SK-N-SH treated with all-trans-retinoic acid at 6 μM for 48 hours (cell line): ENCODE data around the gene PPP6R1.

Source experiments
- ATAC-seq: fragments of 200-7000 bp; cut with Tn5 transposase; 3 replicates; pipeline ENCODE4 v1.9.1; 2020; ENCODE audit warnings: mild to moderate bottlenecking, moderate library complexity
- ARNTL ChIP-seq: fragments of 450-650 bp; formaldehyde crosslinking; IDR thresholded peaks from 2 replicates; pipeline ENCODE4 v1.5.0; 2020; ENCODE audit warnings: low read depth, mild to moderate bottlenecking, moderate library complexity, borderline replicate concordance
- BACH2 ChIP-seq: fragments of 250-450 bp; sonication (Bioruptor Pico); IDR thresholded peaks from 2 replicates; pipeline ENCODE4 v1.9.0; 2021; ENCODE audit warnings: mild to moderate bottlenecking, borderline replicate concordance
- CREB5 ChIP-seq: fragments of 250-450 bp; sonication (Bioruptor Pico); IDR thresholded peaks from 2 replicates; pipeline ENCODE4 v1.5.1; 2020; ENCODE audit warnings: low read depth, mild to moderate bottlenecking, moderate library complexity
- CSDC2 ChIP-seq: fragments of 250-450 bp; sonication (Bioruptor Pico); IDR thresholded peaks from 2 replicates; pipeline ENCODE4 v1.5.0; 2020; ENCODE audit warnings: mild to moderate bottlenecking, moderate library complexity
- ESRRG ChIP-seq: fragments of 250-450 bp; sonication (Bioruptor Pico); IDR thresholded peaks from 2 replicates; pipeline ENCODE4 v1.6.1; 2021; ENCODE audit warnings: mild to moderate bottlenecking
- GLIS3 ChIP-seq: fragments of 250-450 bp; sonication (Bioruptor Pico); IDR thresholded peaks from 2 replicates; pipeline ENCODE4 v1.5.0; 2020; ENCODE audit warnings: mild to moderate bottlenecking, moderate library complexity
- ISL1 ChIP-seq: fragments of 250-450 bp; sonication (Bioruptor Pico); IDR thresholded peaks from 2 replicates; pipeline ENCODE4 v2.1.2; 2022; ENCODE audit warnings: mild to moderate bottlenecking, moderate library complexity
- OSR1 ChIP-seq: fragments of 250-450 bp; sonication (Bioruptor Pico); IDR thresholded peaks from 2 replicates; pipeline ENCODE4 v1.8.0; 2022; ENCODE audit warnings: moderate library complexity, mild to moderate bottlenecking, inconsistent platforms
- PPARA ChIP-seq: fragments of 250-450 bp; sonication (Bioruptor Pico); IDR thresholded peaks from 2 replicates; pipeline ENCODE4 v1.5.0; 2020; ENCODE audit warnings: mild to moderate bottlenecking, borderline replicate concordance
- RARB ChIP-seq: fragments of 250-450 bp; sonication (Bioruptor Pico); IDR thresholded peaks from 2 replicates; pipeline ENCODE4 v1.8.0; 2021; ENCODE audit warnings: mild to moderate bottlenecking, moderate library complexity
- TCF4 ChIP-seq: fragments of 250-450 bp; sonication (Bioruptor Pico); IDR thresholded peaks from 2 replicates; pipeline ENCODE4 v1.8.0; 2021; ENCODE audit warnings: mild to moderate bottlenecking, moderate library complexity, borderline replicate concordance
- TOX ChIP-seq: fragments of 250-450 bp; sonication (Bioruptor Pico); IDR thresholded peaks from 2 replicates; pipeline ENCODE4 v1.8.0; 2021; ENCODE audit warnings: mild to moderate bottlenecking, moderate library complexity, borderline replicate concordance
- ZC3H10 ChIP-seq: fragments of 250-450 bp; sonication (Bioruptor Pico); IDR thresholded peaks from 2 replicates; pipeline ENCODE4 v1.5.1; 2021; ENCODE audit warnings: mild to moderate bottlenecking, moderate library complexity
- ZFP30 ChIP-seq: fragments of 450-650 bp; formaldehyde crosslinking; IDR thresholded peaks from 2 replicates; pipeline ENCODE4 v1.5.0; 2022; ENCODE audit warnings: mild to moderate bottlenecking, moderate library complexity
- ZNF565 ChIP-seq: fragments of 450-650 bp; formaldehyde crosslinking; conservative IDR thresholded peaks from 2 replicates; pipeline ENCODE4 v1.5.0; 2020; ENCODE audit warnings: low read depth, mild to moderate bottlenecking, moderate library complexity
- ZNF70 ChIP-seq: fragments of 450-650 bp; formaldehyde crosslinking; IDR thresholded peaks from 2 replicates; pipeline ENCODE4 v1.5.0; 2020; ENCODE audit warnings: mild to moderate bottlenecking, moderate library complexity
- TF ChIP-seq, protein P1 (sequence below): fragments of 250-450 bp; sonication (Bioruptor Pico); IDR thresholded peaks from 2 replicates; pipeline ENCODE4 v1.5.0; 2020; ENCODE audit warnings: mild to moderate bottlenecking, moderate library complexity
- TF ChIP-seq, protein P2 (sequence below): fragments of 250-450 bp; sonication (Bioruptor Pico); IDR thresholded peaks from 2 replicates; pipeline ENCODE4 v1.5.1; 2021; ENCODE audit warnings: mild to moderate bottlenecking, moderate library complexity
- TF ChIP-seq, protein P3 (sequence below): fragments of 250-450 bp; sonication (Bioruptor Pico); IDR thresholded peaks from 2 replicates; pipeline ENCODE4 v1.8.0; 2021; ENCODE audit warnings: low read depth, mild to moderate bottlenecking, moderate library complexity, borderline replicate concordance

PPP6R1 gene

GRCh38 chr19:55232986-55233385 lies 25.8 kb downstream of the PPP6R1 start:
- TF ChIP-seq ZC3H10 (CRISPR knock-in tag) (no peak), TOX (no peak), ZNF565 (CRISPR knock-in tag) (no peak), ISL1 (CRISPR knock-in tag) (no peak), ARNTL (no peak), OSR1 (CRISPR knock-in tag) (no peak), ZFP30 (CRISPR knock-in tag) (no peak), ESRRG (CRISPR knock-in tag) (no peak), PPARA (CRISPR knock-in tag) (no peak), BACH2 (CRISPR knock-in tag) (no peak), TCF4 (CRISPR knock-in tag) (no peak)
- TF ChIP-seq, protein P1, sequence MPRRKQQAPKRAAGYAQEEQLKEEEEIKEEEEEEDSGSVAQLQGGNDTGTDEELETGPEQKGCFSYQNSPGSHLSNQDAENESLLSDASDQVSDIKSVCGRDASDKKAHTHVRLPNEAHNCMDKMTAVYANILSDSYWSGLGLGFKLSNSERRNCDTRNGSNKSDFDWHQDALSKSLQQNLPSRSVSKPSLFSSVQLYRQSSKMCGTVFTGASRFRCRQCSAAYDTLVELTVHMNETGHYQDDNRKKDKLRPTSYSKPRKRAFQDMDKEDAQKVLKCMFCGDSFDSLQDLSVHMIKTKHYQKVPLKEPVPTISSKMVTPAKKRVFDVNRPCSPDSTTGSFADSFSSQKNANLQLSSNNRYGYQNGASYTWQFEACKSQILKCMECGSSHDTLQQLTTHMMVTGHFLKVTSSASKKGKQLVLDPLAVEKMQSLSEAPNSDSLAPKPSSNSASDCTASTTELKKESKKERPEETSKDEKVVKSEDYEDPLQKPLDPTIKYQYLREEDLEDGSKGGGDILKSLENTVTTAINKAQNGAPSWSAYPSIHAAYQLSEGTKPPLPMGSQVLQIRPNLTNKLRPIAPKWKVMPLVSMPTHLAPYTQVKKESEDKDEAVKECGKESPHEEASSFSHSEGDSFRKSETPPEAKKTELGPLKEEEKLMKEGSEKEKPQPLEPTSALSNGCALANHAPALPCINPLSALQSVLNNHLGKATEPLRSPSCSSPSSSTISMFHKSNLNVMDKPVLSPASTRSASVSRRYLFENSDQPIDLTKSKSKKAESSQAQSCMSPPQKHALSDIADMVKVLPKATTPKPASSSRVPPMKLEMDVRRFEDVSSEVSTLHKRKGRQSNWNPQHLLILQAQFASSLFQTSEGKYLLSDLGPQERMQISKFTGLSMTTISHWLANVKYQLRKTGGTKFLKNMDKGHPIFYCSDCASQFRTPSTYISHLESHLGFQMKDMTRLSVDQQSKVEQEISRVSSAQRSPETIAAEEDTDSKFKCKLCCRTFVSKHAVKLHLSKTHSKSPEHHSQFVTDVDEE: no peak
- TF ChIP-seq, protein P2, sequence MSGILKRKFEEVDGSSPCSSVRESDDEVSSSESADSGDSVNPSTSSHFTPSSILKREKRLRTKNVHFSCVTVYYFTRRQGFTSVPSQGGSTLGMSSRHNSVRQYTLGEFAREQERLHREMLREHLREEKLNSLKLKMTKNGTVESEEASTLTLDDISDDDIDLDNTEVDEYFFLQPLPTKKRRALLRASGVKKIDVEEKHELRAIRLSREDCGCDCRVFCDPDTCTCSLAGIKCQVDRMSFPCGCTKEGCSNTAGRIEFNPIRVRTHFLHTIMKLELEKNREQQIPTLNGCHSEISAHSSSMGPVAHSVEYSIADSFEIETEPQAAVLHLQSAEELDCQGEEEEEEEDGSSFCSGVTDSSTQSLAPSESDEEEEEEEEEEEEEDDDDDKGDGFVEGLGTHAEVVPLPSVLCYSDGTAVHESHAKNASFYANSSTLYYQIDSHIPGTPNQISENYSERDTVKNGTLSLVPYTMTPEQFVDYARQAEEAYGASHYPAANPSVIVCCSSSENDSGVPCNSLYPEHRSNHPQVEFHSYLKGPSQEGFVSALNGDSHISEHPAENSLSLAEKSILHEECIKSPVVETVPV (CRISPR knock-in tag): no peak

GRCh38 chr19:55232286-55232602 lies 26.6 kb downstream of the PPP6R1 start:
- TF ChIP-seq GLIS3 (CRISPR knock-in tag) (no peak), TCF4 (CRISPR knock-in tag) (no peak), OSR1 (CRISPR knock-in tag) (no peak), RARB (CRISPR knock-in tag) (no peak), CSDC2 (no peak), CREB5 (CRISPR knock-in tag) (no peak), ZNF70 (CRISPR knock-in tag) (no peak), ARNTL (no peak), ZFP30 (CRISPR knock-in tag) (no peak), TOX (no peak)
- TF ChIP-seq, protein P3, sequence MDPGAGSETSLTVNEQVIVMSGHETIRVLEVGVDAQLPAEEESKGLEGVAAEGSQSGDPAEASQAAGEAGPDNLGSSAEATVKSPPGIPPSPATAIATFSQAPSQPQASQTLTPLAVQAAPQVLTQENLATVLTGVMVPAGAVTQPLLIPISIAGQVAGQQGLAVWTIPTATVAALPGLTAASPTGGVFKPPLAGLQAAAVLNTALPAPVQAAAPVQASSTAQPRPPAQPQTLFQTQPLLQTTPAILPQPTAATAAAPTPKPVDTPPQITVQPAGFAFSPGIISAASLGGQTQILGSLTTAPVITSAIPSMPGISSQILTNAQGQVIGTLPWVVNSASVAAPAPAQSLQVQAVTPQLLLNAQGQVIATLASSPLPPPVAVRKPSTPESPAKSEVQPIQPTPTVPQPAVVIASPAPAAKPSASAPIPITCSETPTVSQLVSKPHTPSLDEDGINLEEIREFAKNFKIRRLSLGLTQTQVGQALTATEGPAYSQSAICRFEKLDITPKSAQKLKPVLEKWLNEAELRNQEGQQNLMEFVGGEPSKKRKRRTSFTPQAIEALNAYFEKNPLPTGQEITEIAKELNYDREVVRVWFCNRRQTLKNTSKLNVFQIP (CRISPR knock-in tag): no peak
- TF ChIP-seq, protein P2 (CRISPR knock-in tag): no peak
- TF ChIP-seq, protein P1: no peak
- ATAC-seq: no peak

More at GRCh38 chr19:55232986-55233385, 25.8 kb downstream of the PPP6R1 start:
- ATAC-seq: no peak
